Measurements from ENCODE around the gene TSPAN14.

The TSPAN14 gene

GRCh38 chr10:80468002-80468401 lies 13.9 kb downstream of the TSPAN14 start:
- no peak for DNase-seq (ENCODE audit: low read depth, low spot score)
- H3K4me3 ChIP-seq (ENCODE audit: low read depth, low read length), result no peak overlapping the region
- in situ Hi-C loops (cut with HindIII; ENCODE audit: low sequenced_read_pairs), result no loop called here
- TF ChIP-seq CTCF (IDR thresholded peaks at IDR 0.05; ENCODE audit: low read depth, low read length), result no peak

- TF ChIP-seq CTCF (IDR thresholded peaks at IDR 0.05; ENCODE audit: low read depth, low read length), result no peak
- H3K4me3 ChIP-seq (ENCODE audit: low read depth, low read length), result no peak overlapping the region
- no peak for DNase-seq (ENCODE audit: low read depth, low spot score)
- in situ Hi-C loops (cut with HindIII; ENCODE audit: low sequenced_read_pairs), result no loop called here
Observed at GRCh38 chr10:80468806-80469421, 14.8 kb downstream of the TSPAN14 start.

GRCh38 chr10:80470266-80470665 lies 16.2 kb downstream of the TSPAN14 start:
- DNase-seq (ENCODE audit: low read depth, low spot score), result no peak
- TF ChIP-seq CTCF (IDR thresholded peaks at IDR 0.05; ENCODE audit: low read depth, low read length), result no peak
- H3K4me3 ChIP-seq (ENCODE audit: low read depth, low read length), result no peak overlapping the region
- in situ Hi-C loops (cut with HindIII; ENCODE audit: low sequenced_read_pairs), result no loop called here

GRCh38 chr10:80471001-80471400 lies 16.9 kb downstream of the TSPAN14 start:
- H3K4me3 ChIP-seq (ENCODE audit: low read depth, low read length), result no peak overlapping the region
- no peak for TF ChIP-seq CTCF (IDR thresholded peaks at IDR 0.05; ENCODE audit: low read depth, low read length)
- no peak for DNase-seq (ENCODE audit: low read depth, low spot score)
- in situ Hi-C loops (cut with HindIII; ENCODE audit: low sequenced_read_pairs), result no loop called here

- in situ Hi-C loops (cut with HindIII; ENCODE audit: low sequenced_read_pairs), result no loop called here
- TF ChIP-seq CTCF (IDR thresholded peaks at IDR 0.05; ENCODE audit: low read depth, low read length), result no peak
- DNase-seq (ENCODE audit: low read depth, low spot score), result no peak
- no peak overlapping the region for H3K4me3 ChIP-seq (ENCODE audit: low read depth, low read length)
Observed at GRCh38 chr10:80471715-80472233, 17.7 kb downstream of the TSPAN14 start.

- no peak for TF ChIP-seq CTCF (IDR thresholded peaks at IDR 0.05; ENCODE audit: low read depth, low read length)
- peak; percentile 79 for DNase-seq (ENCODE audit: low read depth, low spot score)
- no peak overlapping the region for H3K4me3 ChIP-seq (ENCODE audit: low read depth, low read length)
- in situ Hi-C loops (cut with HindIII; ENCODE audit: low sequenced_read_pairs), result no loop called here
Observed at GRCh38 chr10:80472234-80473095, 18.4 kb downstream of the TSPAN14 start.
